Panc1 (cell line): Measurements from ENCODE around the gene ZNF20. TPM values are rescaled to one million over a fixed set of nuclear protein-coding genes. Genes with fewer than 3 reads are reported as not detected.

Experiments
- ATAC-seq: fragments of 200-7000 bp; cut with Tn5 transposase; 2 replicates; pipeline ENCODE4 v1.9.1; 2020; ENCODE audit warnings: mild to moderate bottlenecking, moderate library complexity
- BruUV-seq: library from RNA; stranded (reverse); fragments of 400-500 nt; replicated peaks from 2 replicates; lab custom pipeline; 2021; lab: Mats Ljungman, UMichigan
- CTCF ChIA-PET: fragments of 300-600 bp; sonication (Branson Sonifier 250); formaldehyde crosslinking; loops from one replicate; lab custom pipeline; 2022; ENCODE audit warnings: antibody characterized with exemption; lab: Charles Lee
- POLR2A ChIA-PET: fragments of 300-600 bp; sonication (Branson Sonifier 250); formaldehyde crosslinking; loops from one replicate; lab custom pipeline; 2022; ENCODE audit warnings: antibody characterized with exemption; lab: Charles Lee
- DNase-seq: peaks from one replicate; pipeline ENCODE4 v3.0.0-alpha.2; 2010; ENCODE audit warnings: low read depth, low spot score
- H3K27ac ChIP-seq: 2 replicates; pipeline ENCODE4 v1.5.1; 2011; ENCODE audit warnings: mild to moderate bottlenecking, low read length, inconsistent platforms
- H3K27me3 ChIP-seq: fragments of 200-500 bp; sonication (Bioruptor generic); 2 replicates; pipeline ENCODE4 v1.6.0; 2014; ENCODE audit warnings: low read length, inconsistent platforms; ENCODE audit not compliant: control insufficient read depth, insufficient read depth
- H3K36me3 ChIP-seq: fragments of 200-500 bp; sonication (Bioruptor generic); 2 replicates; pipeline ENCODE4 v1.5.1; 2014; ENCODE audit warnings: inconsistent platforms, mild to moderate bottlenecking, low read length, moderate library complexity; ENCODE audit not compliant: control insufficient read depth, insufficient read depth
- H3K4me1 ChIP-seq: 2 replicates; pipeline ENCODE4 v1.5.1; 2011; ENCODE audit warnings: inconsistent platforms, mild to moderate bottlenecking, low read length, moderate library complexity; ENCODE audit not compliant: control insufficient read depth, insufficient read depth
- H3K4me3 ChIP-seq, 2 experiments: 2 replicates each; pipeline ENCODE4 v1.5.1; 2011 to 2012; ENCODE audit warnings: low read depth in 2 of 2, low read length in 2 of 2, mild to moderate bottlenecking in 2 of 2, inconsistent platforms in 1 of 2, moderate library complexity in 1 of 2
- H3K9me3 ChIP-seq: fragments of 200-500 bp; sonication (Bioruptor generic); 2 replicates; pipeline ENCODE4 v1.5.1; 2014; ENCODE audit warnings: low read depth, mild to moderate bottlenecking, inconsistent platforms, low read length, moderate library complexity; ENCODE audit not compliant: control insufficient read depth, insufficient read depth
- POLR2AphosphoS5 ChIP-seq: IDR thresholded peaks from 2 replicates; pipeline ENCODE4 v1.6.1; 2012; ENCODE audit warnings: mild to moderate bottlenecking, low read depth, low read length, moderate library complexity
- SIN3A ChIP-seq: IDR thresholded peaks from 2 replicates; pipeline ENCODE4 v1.6.1; 2012; ENCODE audit warnings: low read depth, mild to moderate bottlenecking, low read length, moderate library complexity, borderline replicate concordance; ENCODE audit not compliant: insufficient read depth
- TCF7L2 ChIP-seq: IDR thresholded peaks from 2 replicates; pipeline ENCODE4 v1.6.1; 2011; ENCODE audit warnings: mild to moderate bottlenecking, low read depth, low read length, inconsistent platforms
- in situ Hi-C: cut with HindIII; loops from 2 replicates; pipeline ENCODE4 v1.10.0; 2016; ENCODE audit warnings: low sequenced_read_pairs, low pct_unique_long_range_greater_than_20kb
- intact Hi-C: fragments of 100-400 bp; cut with micrococcal nuclease; formaldehyde crosslinking; loops from one replicate; pipeline ENCODE4 v1.10.0; 2022; ENCODE audit not compliant: unreplicated experiment
- total RNA-seq: library from RNA; stranded (reverse); gene quantifications from one replicate; pipeline ENCODE4 v1.2.1, GENCODE V29; 2021; ENCODE audit not compliant: unreplicated experiment
- TF ChIP-seq, protein P1 (sequence below), 2 experiments: IDR thresholded peaks; 2 replicates each; pipeline ENCODE4 v1.6.1; 2011 to 2012; ENCODE audit warnings: low read depth in 2 of 2, control low read depth in 1 of 2, low read length in 1 of 2, mild to moderate bottlenecking in 1 of 2, moderate library complexity in 1 of 2; ENCODE audit not compliant: insufficient read depth in 1 of 2
- TF ChIP-seq, protein P2 (sequence below): fragments of 450-650 bp; IDR thresholded peaks from 2 replicates; pipeline ENCODE4 v1.5.1; 2017; ENCODE audit warnings: mild to moderate bottlenecking

The ZNF20 gene
- total RNA-seq, 1 experiment from 2014 or later: 4.9 TPM

DNA sequence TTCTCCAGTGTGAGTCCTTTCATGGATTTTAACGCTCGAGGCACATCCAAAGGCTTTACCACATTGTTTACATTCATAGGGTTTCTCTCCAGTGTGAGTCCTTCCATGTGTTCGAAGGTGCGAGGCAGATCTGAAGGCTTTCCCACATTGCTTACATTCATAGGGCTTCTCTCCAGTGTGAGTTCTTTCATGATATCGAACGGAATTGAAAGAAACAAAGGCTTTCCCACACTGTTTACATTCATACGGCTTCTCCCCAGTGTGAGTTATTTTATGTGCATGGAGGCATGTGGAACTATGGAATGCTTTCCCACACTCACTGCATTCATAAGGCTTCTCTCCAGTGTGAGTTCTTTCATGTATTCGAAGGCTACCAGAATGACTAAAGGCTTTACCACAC is 5.2 kb upstream of the ZNF20 start:
- no TSS peak for BruUV-seq
- ChIA-PET POLR2A (no interaction called here), CTCF (no interaction called here)
- TF ChIP-seq SIN3A (no peak), POLR2AphosphoS5 (no peak), TCF7L2 (no peak)
- TF ChIP-seq, protein P1, sequence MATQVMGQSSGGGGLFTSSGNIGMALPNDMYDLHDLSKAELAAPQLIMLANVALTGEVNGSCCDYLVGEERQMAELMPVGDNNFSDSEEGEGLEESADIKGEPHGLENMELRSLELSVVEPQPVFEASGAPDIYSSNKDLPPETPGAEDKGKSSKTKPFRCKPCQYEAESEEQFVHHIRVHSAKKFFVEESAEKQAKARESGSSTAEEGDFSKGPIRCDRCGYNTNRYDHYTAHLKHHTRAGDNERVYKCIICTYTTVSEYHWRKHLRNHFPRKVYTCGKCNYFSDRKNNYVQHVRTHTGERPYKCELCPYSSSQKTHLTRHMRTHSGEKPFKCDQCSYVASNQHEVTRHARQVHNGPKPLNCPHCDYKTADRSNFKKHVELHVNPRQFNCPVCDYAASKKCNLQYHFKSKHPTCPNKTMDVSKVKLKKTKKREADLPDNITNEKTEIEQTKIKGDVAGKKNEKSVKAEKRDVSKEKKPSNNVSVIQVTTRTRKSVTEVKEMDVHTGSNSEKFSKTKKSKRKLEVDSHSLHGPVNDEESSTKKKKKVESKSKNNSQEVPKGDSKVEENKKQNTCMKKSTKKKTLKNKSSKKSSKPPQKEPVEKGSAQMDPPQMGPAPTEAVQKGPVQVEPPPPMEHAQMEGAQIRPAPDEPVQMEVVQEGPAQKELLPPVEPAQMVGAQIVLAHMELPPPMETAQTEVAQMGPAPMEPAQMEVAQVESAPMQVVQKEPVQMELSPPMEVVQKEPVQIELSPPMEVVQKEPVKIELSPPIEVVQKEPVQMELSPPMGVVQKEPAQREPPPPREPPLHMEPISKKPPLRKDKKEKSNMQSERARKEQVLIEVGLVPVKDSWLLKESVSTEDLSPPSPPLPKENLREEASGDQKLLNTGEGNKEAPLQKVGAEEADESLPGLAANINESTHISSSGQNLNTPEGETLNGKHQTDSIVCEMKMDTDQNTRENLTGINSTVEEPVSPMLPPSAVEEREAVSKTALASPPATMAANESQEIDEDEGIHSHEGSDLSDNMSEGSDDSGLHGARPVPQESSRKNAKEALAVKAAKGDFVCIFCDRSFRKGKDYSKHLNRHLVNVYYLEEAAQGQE (IDR thresholded peaks at IDR 0.05; ENCODE audit: insufficient read depth in 1 of 2, low read depth in 2 of 2, low read length in 1 of 2): no peak
- TF ChIP-seq, protein P2, sequence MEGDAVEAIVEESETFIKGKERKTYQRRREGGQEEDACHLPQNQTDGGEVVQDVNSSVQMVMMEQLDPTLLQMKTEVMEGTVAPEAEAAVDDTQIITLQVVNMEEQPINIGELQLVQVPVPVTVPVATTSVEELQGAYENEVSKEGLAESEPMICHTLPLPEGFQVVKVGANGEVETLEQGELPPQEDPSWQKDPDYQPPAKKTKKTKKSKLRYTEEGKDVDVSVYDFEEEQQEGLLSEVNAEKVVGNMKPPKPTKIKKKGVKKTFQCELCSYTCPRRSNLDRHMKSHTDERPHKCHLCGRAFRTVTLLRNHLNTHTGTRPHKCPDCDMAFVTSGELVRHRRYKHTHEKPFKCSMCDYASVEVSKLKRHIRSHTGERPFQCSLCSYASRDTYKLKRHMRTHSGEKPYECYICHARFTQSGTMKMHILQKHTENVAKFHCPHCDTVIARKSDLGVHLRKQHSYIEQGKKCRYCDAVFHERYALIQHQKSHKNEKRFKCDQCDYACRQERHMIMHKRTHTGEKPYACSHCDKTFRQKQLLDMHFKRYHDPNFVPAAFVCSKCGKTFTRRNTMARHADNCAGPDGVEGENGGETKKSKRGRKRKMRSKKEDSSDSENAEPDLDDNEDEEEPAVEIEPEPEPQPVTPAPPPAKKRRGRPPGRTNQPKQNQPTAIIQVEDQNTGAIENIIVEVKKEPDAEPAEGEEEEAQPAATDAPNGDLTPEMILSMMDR: no peak
- intact Hi-C loops (no loop called here), in situ Hi-C loops (no loop called here)
- ATAC-seq: no peak
- no peak for DNase-seq
- Histone ChIP-seq H3K36me3 (peaks cover 6% of the 10 kb centered on the region), H3K4me3 (no peak overlapping the region), H3K4me1 (peaks cover 5% of the 10 kb centered on the region; the same call in 1 of the 2 replicates), H3K27me3 (no peaks in the 10 kb centered on the region), H3K27ac (no peak overlapping the region), H3K9me3 (peaks cover 30% of the 10 kb centered on the region)

DNA sequence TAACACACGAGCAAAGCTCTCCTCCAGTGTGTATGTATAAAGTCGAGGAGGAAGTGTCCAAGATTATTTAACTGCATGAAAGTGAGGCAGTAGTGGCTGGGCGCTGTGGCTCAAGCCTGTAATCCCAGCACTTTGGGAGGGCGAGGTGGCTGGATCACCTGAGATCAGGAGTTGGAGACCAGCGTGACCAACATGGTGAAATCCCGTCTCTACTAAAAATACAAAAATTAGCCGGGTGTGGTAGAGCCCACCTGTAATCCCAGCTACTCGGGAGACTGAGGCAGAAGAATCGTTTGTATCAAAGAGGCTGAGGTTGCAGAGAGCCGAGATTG is 1.2 kb upstream of the ZNF20 start:
- no TSS peak for BruUV-seq
- Histone ChIP-seq H3K4me1 (peaks cover 5% of the 10 kb centered on the region; the same call in 1 of the 2 replicates), H3K27ac (no peak overlapping the region; the same call in 1 of the 2 replicates), H3K4me3 (peak overlapping the region in 1 of 2 experiments; percentile 79; a peak in 1 of 4 replicates), H3K36me3 (peaks cover 6% of the 10 kb centered on the region; the same call in 1 of the 2 replicates), H3K27me3 (no peaks in the 10 kb centered on the region), H3K9me3 (peaks cover 18% of the 10 kb centered on the region)
- ChIA-PET POLR2A (no interaction called here), CTCF (interaction anchor here (0.6 to 2.1 kb wide), 3 partner anchors 51 to 177 kb away, joined by 3 to 20 read pairs (median 3); no protein-coding TSS in a partner anchor)
- ATAC-seq: no peak
- TF ChIP-seq, protein P2: peak; percentile 50
- TF ChIP-seq POLR2AphosphoS5 (no peak), TCF7L2 (no peak), SIN3A (no peak)
- TF ChIP-seq, protein P1 (IDR thresholded peaks at IDR 0.05; ENCODE audit: insufficient read depth in 1 of 2, low read depth in 2 of 2, low read length in 1 of 2): no peak
- intact Hi-C loops: loop anchor here (2.0 kb wide), 2 partner anchors 51 to 77 kb away; partner anchors contain the start of gene ZNF844
- no peak for DNase-seq
- in situ Hi-C loops: no loop called here
